ENCODE results near the gene NEGR1.

NEGR1 gene

GRCh38 chr1:72141875-72142274 is 140.5 kb downstream of the NEGR1 start:
- TF ChIP-seq CTCF (IDR thresholded peaks at IDR 0.05; ENCODE audit: low read length, missing control alignments): no peak
- no peak for DNase-seq (ENCODE audit: low read depth)
- no peak overlapping the region for H3K4me3 ChIP-seq (replicated peaks; ENCODE audit: low read depth, low read length)

GRCh38 chr1:72140222-72140621 is 142.1 kb downstream of the NEGR1 start:
- TF ChIP-seq CTCF (IDR thresholded peaks at IDR 0.05; ENCODE audit: low read length, missing control alignments): no peak
- no peak overlapping the region for H3K4me3 ChIP-seq (replicated peaks; ENCODE audit: low read depth, low read length)
- peak; percentile 3 for DNase-seq (ENCODE audit: low read depth)

- TF ChIP-seq CTCF (IDR thresholded peaks at IDR 0.05; ENCODE audit: low read length, missing control alignments): no peak
- H3K4me3 ChIP-seq (replicated peaks; ENCODE audit: low read depth, low read length): no peak overlapping the region
- DNase-seq (ENCODE audit: low read depth): no peak
These were observed 144.7 kb downstream of the NEGR1 start for GRCh38 chr1:72137656-72138055.

GRCh38 chr1:72129869-72130268 is 152.5 kb downstream of the NEGR1 start:
- no peak overlapping the region for H3K4me3 ChIP-seq (replicated peaks; ENCODE audit: low read depth, low read length)
- TF ChIP-seq CTCF (IDR thresholded peaks at IDR 0.05; ENCODE audit: low read length, missing control alignments): no peak
- no peak for DNase-seq (ENCODE audit: low read depth)

GRCh38 chr1:72122099-72122880 is 160.0 kb downstream of the NEGR1 start:
- H3K4me3 ChIP-seq (replicated peaks; ENCODE audit: low read depth, low read length): no peak overlapping the region
- peak; percentile 63 for DNase-seq (ENCODE audit: low read depth)
- no peak for TF ChIP-seq CTCF (IDR thresholded peaks at IDR 0.05; ENCODE audit: low read length, missing control alignments)

GRCh38 chr1:72119491-72119890 is 162.8 kb downstream of the NEGR1 start:
- no peak overlapping the region for H3K4me3 ChIP-seq (replicated peaks; ENCODE audit: low read depth, low read length)
- DNase-seq (ENCODE audit: low read depth): no peak
- no peak for TF ChIP-seq CTCF (IDR thresholded peaks at IDR 0.05; ENCODE audit: low read length, missing control alignments)

GRCh38 chr1:72117621-72118020 is 164.7 kb downstream of the NEGR1 start:
- no peak overlapping the region for H3K4me3 ChIP-seq (replicated peaks; ENCODE audit: low read depth, low read length)
- no peak for TF ChIP-seq CTCF (IDR thresholded peaks at IDR 0.05; ENCODE audit: low read length, missing control alignments)
- no peak for DNase-seq (ENCODE audit: low read depth)
